PC-3 (cell line): ENCODE data around the gene ERBB4. TPM values are rescaled to one million over a fixed set of nuclear protein-coding genes. Genes with fewer than 3 reads are reported as not detected.

Source experiments
- ATAC-seq: fragments of 200-7000 bp; cut with Tn5 transposase; 2 replicates; pipeline ENCODE4 v1.9.1; 2020; ENCODE audit warnings: mild to moderate bottlenecking, moderate library complexity
- BruUV-seq: library from RNA; stranded (reverse); fragments of 400-500 nt; replicated peaks from 2 replicates; lab custom pipeline; 2021; lab: Mats Ljungman, UMichigan
- CTCF ChIA-PET: fragments of 300-600 bp; sonication (Branson Sonifier 250); formaldehyde crosslinking; loops from one replicate; lab custom pipeline; 2022; ENCODE audit warnings: antibody characterized with exemption; lab: Charles Lee
- POLR2A ChIA-PET: fragments of 300-600 bp; sonication (Branson Sonifier 250); formaldehyde crosslinking; loops from one replicate; lab custom pipeline; 2022; ENCODE audit warnings: antibody characterized with exemption; ENCODE audit not compliant: unreplicated experiment; lab: Charles Lee
- DNase-seq: peaks from one replicate; pipeline ENCODE4 v3.0.0-alpha.2; 2015
- H2AFZ ChIP-seq: fragments of 300-600 bp; sonication (generic); 2 replicates; pipeline ENCODE4 v1.6.0; 2016; ENCODE audit warnings: antibody characterized with exemption, low read length
- H3F3A ChIP-seq: fragments of 300-600 bp; sonication (generic); one replicate; pipeline ENCODE4 v1.6.0; 2017; ENCODE audit warnings: antibody characterized with exemption, low read length, control low read depth, mild to moderate bottlenecking; ENCODE audit not compliant: unreplicated experiment
- H3K27ac ChIP-seq: fragments of 300-600 bp; sonication (generic); 2 replicates; pipeline ENCODE4 v1.5.1; 2016; ENCODE audit warnings: mild to moderate bottlenecking, low read length
- H3K27me3 ChIP-seq: fragments of 300-600 bp; sonication (generic); 2 replicates; pipeline ENCODE4 v1.6.1; 2016; ENCODE audit warnings: low read length, mixed read lengths
- H3K36me3 ChIP-seq: fragments of 300-600 bp; sonication (generic); 2 replicates; pipeline ENCODE4 v1.6.1; 2016; ENCODE audit warnings: low read depth, mixed run types, low read length, mixed read lengths
- H3K4me1 ChIP-seq: fragments of 300-600 bp; sonication (generic); 2 replicates; pipeline ENCODE4 v1.5.1; 2016; ENCODE audit warnings: low read length; ENCODE audit not compliant: insufficient read depth
- H3K4me2 ChIP-seq: fragments of 300-600 bp; sonication (generic); 2 replicates; pipeline ENCODE4 v1.6.0; 2016; ENCODE audit warnings: low read length
- H3K4me3 ChIP-seq: fragments of 300-600 bp; sonication (generic); 2 replicates; pipeline ENCODE4 v1.5.1; 2016; ENCODE audit warnings: mild to moderate bottlenecking, low read length, mixed read lengths
- H3K79me2 ChIP-seq: fragments of 300-600 bp; sonication (generic); 2 replicates; pipeline ENCODE4 v1.6.1; 2017; ENCODE audit warnings: low read length, mixed read lengths
- H3K9ac ChIP-seq: fragments of 300-600 bp; sonication (generic); 2 replicates; pipeline ENCODE4 v1.6.0; 2016; ENCODE audit warnings: mild to moderate bottlenecking, low read length
- H3K9me2 ChIP-seq: fragments of 300-600 bp; sonication (generic); replicated peaks from 2 replicates; pipeline ENCODE4 v1.6.1; 2016; ENCODE audit warnings: mixed run types, low read length, mixed read lengths
- H3K9me3 ChIP-seq: fragments of 300-600 bp; sonication (generic); 2 replicates; pipeline ENCODE4 v1.6.1; 2016; ENCODE audit warnings: low read length, mixed read lengths
- H4K20me1 ChIP-seq: fragments of 300-600 bp; sonication (generic); 2 replicates; pipeline ENCODE4 v1.6.1; 2016; ENCODE audit warnings: low read length, mixed read lengths
- CTCF ChIP-seq: fragments of 300-600 bp; sonication (generic); conservative IDR thresholded peaks from 2 replicates; pipeline ENCODE4 v1.5.1; 2017; ENCODE audit warnings: antibody characterized with exemption, low read depth, mild to moderate bottlenecking, low read length
- EZH2 ChIP-seq: fragments of 300-600 bp; sonication (generic); IDR thresholded peaks from one replicate; pipeline ENCODE4 v1.6.1; 2017; ENCODE audit warnings: antibody characterized with exemption, mild to moderate bottlenecking, low read length; ENCODE audit not compliant: unreplicated experiment
- intact Hi-C: fragments of 100-400 bp; cut with micrococcal nuclease; formaldehyde crosslinking; loops from 2 replicates; pipeline ENCODE4 v1.9.0; 2023
- total RNA-seq: library from RNA; depleted of rRNA; stranded (reverse); fragments of >200 nt; gene quantifications from 2 replicates; pipeline ENCODE4 v1.2.3, GENCODE V29; 2014

ERBB4 gene
- total RNA-seq, 1 experiment from 2014 or later, result under 0.01 TPM

DNA sequence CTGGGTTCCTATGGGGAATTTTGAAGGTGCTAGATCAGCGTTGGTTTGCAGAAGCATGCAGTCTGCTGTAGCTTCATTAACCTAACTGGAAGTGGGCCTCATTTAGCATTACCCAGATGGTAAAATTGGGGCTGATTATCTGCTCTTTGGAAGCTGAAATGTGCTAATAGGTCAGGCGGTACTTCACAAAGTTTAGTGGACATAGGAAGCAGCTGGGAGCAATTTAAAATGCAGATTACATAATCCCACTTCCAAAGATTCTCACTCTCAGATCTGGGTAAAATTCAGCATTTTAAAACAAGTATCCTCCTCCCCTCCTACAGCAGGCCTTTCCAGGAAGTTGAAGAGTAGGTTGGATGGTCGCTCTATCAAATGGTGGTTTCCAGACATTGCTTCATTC is 1075.2 kb downstream of the ERBB4 start:
- no peak overlapping the region for H3K4me3 ChIP-seq
- DNase-seq (no peak), ATAC-seq (no peak)
- ChIA-PET CTCF (no interaction called here), POLR2A (interaction anchor here (0.7 kb wide), 1 partner anchor 490 kb away, joined by 3 read pairs; no protein-coding TSS in a partner anchor)
- no peaks in the 10 kb centered on the region for H3K79me2 ChIP-seq
- H3K9me3 ChIP-seq, result no peaks in the 10 kb centered on the region
- no peak overlapping the region for H3K27ac ChIP-seq
- H3F3A ChIP-seq, result no peaks in the 10 kb centered on the region
- H3K4me2 ChIP-seq, result no peak overlapping the region
- TF ChIP-seq CTCF, result no peak
- H3K27me3 ChIP-seq, result peaks cover 14% of the 10 kb centered on the region
- H3K4me1 ChIP-seq, result no peaks in the 10 kb centered on the region
- H3K9me2 ChIP-seq, result no peaks in the 10 kb centered on the region
- H2AFZ ChIP-seq, result no peak overlapping the region
- no peaks in the 10 kb centered on the region for H4K20me1 ChIP-seq
- H3K36me3 ChIP-seq, result no peaks in the 10 kb centered on the region
- intact Hi-C loops, result no loop called here
- no TSS peak for BruUV-seq
- H3K9ac ChIP-seq, result no peak overlapping the region

GRCh38 chr2:211458974-211459373 is 1079.6 kb downstream of the ERBB4 start:
- POLR2A ChIA-PET, result interaction anchor here (0.7 kb wide), 1 partner anchor 792 kb away, joined by 3 read pairs; no protein-coding TSS in a partner anchor

GRCh38 chr2:211457325-211457724 is 1081.3 kb downstream of the ERBB4 start:
- no peak for TF ChIP-seq EZH2
- ChIA-PET POLR2A (no interaction called here), CTCF (no interaction called here)
- Histone ChIP-seq H3K4me1 (no peaks in the 10 kb centered on the region), H3K9ac (no peak overlapping the region), H3K27me3 (no peaks in the 10 kb centered on the region), H3K27ac (no peak overlapping the region), H2AFZ (no peak overlapping the region), H3F3A (no peaks in the 10 kb centered on the region), H3K4me3 (no peak overlapping the region), H3K36me3 (no peaks in the 10 kb centered on the region), H3K4me2 (no peak overlapping the region), H3K79me2 (no peaks in the 10 kb centered on the region), H3K9me3 (no peaks in the 10 kb centered on the region), H4K20me1 (no peaks in the 10 kb centered on the region), H3K9me2 (no peaks in the 10 kb centered on the region)
- intact Hi-C loops, result loop anchor here (5.0 to 10.0 kb wide), 3 partner anchors 257 to 1110 kb away; no protein-coding TSS in a partner anchor
- no TSS peak for BruUV-seq
- DNase-seq (no peak), ATAC-seq (no peak)

More at GRCh38 chr2:211458974-211459373, 1079.6 kb downstream of the ERBB4 start:
- CTCF ChIA-PET, result no interaction called here
- DNase-seq (no peak), ATAC-seq (no peak)
- Histone ChIP-seq H3K36me3 (no peaks in the 10 kb centered on the region), H2AFZ (no peak overlapping the region), H3K4me2 (no peak overlapping the region), H4K20me1 (no peaks in the 10 kb centered on the region), H3K79me2 (no peaks in the 10 kb centered on the region), H3K9me3 (no peaks in the 10 kb centered on the region), H3K9me2 (no peaks in the 10 kb centered on the region), H3F3A (no peaks in the 10 kb centered on the region), H3K27ac (no peak overlapping the region), H3K27me3 (no peaks in the 10 kb centered on the region), H3K4me1 (no peaks in the 10 kb centered on the region), H3K9ac (no peak overlapping the region), H3K4me3 (no peak overlapping the region)
- intact Hi-C loops, result loop anchor here (5.0 to 10.0 kb wide), 3 partner anchors 256 to 1108 kb away; no protein-coding TSS in a partner anchor
- no peak for TF ChIP-seq CTCF
- no peak for TF ChIP-seq EZH2
- no TSS peak for BruUV-seq
